Activated CD8-positive, alpha-beta memory T cell treated with anti-CD3 and anti-CD28 coated beads, Interleukin-2, amount 50 U/mL, for 1 hour (primary cell): ENCODE data around the gene TMEM17.

Source experiments
- DNase-seq: peaks from one replicate; pipeline ENCODE4 v3.0.0-alpha.2; 2020; ENCODE audit errors: extremely low read depth

TMEM17 gene

DNA sequence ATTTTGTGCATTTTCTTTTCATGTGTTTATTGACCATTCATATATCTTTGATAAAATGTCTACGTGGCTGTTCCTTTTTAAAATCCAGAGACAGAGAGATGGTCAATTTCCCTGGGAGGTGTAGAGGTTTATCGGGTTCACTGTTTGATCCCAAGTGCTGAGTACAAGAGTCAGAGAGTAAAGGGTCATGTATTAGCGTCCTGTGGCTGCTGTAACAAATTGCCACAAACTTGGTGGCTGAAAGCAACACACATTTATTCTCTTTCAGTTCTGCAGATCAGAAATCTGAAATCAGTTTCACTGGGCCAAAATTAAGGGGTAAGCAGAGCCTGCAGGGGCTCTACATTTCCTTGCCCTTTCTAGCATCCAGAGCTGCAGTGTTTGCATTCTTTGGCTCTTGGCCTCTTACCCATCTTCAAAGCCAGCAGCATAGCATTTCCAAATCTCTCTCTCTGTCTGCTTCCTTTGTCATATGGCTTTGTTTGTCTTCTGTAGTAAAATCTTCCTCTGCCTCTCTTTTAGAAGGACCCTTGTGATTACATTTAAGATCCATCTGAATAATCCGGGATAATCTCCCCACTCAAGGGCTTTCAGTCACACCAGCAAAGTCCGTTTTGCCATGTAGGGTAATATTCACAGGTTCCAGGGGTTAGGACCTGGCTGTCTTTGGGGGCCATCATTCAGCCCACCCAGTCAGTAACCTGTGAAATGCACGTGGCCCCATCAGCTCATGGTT lies 49.9 kb downstream of the TMEM17 start:
- no peak for DNase-seq

DNA sequence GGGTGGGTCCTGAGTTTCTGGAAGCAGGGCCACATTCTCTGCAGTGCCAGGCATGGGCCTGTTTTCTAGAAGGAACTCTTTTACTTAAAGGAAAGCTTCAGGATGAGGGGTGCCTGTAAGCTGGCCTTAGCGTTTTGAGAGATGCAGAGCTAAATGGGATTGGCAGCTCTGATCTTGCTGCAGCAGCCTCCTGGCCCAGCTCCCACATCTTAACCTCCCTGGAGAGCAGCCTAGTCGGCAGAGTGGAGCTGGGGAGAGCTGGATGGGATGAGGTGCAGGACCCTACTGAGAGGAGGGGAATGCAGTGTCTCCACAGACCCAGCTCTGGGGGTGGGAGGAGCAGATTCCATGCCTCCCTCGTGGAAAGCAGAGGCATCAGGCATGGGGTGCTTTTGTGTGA lies 52.0 kb downstream of the TMEM17 start:
- no peak for DNase-seq

DNA sequence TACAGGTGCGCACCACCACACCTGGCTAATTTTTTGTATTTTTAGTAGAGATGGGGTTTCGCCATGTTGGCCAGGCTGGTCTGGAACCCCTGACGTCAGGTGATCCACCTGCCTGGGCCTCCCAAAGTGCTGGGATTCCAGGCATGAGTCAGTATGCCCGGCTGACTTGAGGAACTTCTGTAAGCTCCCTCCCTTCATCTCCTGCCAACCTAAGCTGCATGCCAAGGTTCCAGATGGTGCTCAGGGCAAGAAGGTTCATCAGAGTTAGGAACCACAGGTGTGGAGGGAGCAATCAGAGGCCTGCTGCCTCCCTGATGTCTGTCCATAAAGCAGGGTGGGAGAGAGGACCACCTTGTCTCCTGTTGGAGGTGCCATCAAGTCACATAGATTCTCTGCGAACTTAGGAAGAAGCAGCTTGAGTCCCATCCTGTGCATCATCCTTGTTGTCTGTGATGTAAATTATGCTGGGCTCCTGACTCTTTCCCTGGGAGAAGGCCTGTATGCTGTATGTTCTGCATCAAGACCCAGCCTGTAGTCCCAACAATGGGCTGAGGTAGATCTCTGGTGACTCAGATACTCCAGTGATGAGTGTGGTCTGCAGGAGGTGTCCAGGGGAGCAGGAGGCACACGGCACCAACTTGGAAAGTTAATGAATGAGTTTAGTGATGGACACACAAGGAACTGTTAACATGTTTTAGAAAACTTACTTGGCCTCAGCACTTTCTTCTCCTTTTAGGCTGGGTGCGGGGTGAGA lies 53.1 kb downstream of the TMEM17 start:
- DNase-seq = no peak

DNA sequence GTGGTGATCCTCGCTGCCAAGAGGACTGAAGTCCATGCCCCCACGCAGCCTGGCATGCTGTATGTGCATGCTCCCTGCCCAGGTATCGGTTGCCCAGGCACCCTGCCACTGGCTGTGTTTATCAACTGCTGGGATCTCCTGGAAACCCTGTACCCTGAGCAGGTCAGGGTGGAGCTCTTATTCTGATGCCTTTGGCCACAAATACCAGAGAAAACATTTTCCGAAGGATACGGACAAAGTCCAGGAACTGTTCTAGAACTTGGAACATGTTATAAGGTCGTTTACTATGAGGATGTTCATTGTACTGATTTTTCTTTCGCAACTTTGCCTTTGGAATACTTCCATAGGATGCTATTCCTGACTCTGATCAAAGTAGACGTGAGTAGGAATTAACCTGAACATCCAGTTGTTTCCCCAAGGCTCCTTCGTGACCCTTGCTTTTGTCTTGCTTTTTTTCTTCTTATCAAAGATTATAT lies 55.2 kb downstream of the TMEM17 start:
- DNase-seq = no peak
